Neural crest cell (in vitro differentiated cells): ENCODE results near the gene CXCL8. TPM values are rescaled to one million over a fixed set of nuclear protein-coding genes. Genes with fewer than 3 reads are reported as not detected.

Experiments used
- DNase-seq: peaks from one replicate; pipeline ENCODE4 v3.0.0; 2021; ENCODE audit warnings: low read depth, mixed read lengths, low spot score
- H3K27ac Mint-ChIP-seq: one replicate; pipeline ENCODE4 v1.8.0; 2021; ENCODE audit warnings: mild to moderate bottlenecking, mixed read lengths; ENCODE audit not compliant: unreplicated experiment
- H3K27me3 Mint-ChIP-seq: 2 replicates; pipeline ENCODE4 v1.8.0; 2021; ENCODE audit warnings: low read depth, mild to moderate bottlenecking, mixed read lengths
- H3K36me3 Mint-ChIP-seq: 2 replicates; pipeline ENCODE4 v1.8.0; 2021; ENCODE audit warnings: low read depth, mild to moderate bottlenecking, mixed read lengths
- H3K4me1 Mint-ChIP-seq: 2 replicates; pipeline ENCODE4 v1.8.0; 2021; ENCODE audit warnings: mixed read lengths
- H3K4me3 Mint-ChIP-seq: one replicate; pipeline ENCODE4 v1.8.0; 2021; ENCODE audit warnings: mild to moderate bottlenecking, mixed read lengths
- H3K9me3 Mint-ChIP-seq: 2 replicates; pipeline ENCODE4 v1.8.0; 2021; ENCODE audit warnings: mixed read lengths
- total RNA-seq: library from RNA; stranded (reverse); gene quantifications from 2 replicates; pipeline ENCODE4 v1.2.1, GENCODE V29; 2021
- TF ChIP-seq, protein P1 (sequence below): fragments of 200-600 bp; sonication (generic); conservative IDR thresholded peaks from 2 replicates; pipeline ENCODE4 v1.5.0; 2021; ENCODE audit warnings: antibody characterized with exemption, mild to moderate bottlenecking

CXCL8 gene
- total RNA-seq, 1 donor from 2014 or later, result not detected

DNA sequence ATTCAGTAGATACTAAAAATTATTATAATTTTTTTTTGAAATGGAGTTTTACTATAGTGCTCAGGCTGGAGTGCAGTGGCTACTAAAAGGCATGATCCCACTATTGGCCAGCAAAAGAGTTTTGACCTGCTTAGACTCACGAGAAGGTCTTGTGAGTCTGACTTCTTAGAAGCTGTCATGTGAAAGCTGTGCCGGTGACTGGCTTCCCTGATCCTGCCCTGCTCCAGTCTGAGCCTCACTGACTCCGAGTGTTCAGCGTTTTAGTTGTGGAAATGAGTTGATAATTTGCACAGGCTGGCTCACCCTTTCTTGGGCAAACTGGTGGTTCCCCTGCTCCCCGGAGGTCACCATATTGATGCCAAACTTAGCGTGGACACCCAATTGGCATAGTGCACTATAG, 16.4 kb upstream of the CXCL8 start:
- H3K27me3 Mint-ChIP-seq, result no peaks in the 10 kb centered on the region
- TF ChIP-seq, protein P1, sequence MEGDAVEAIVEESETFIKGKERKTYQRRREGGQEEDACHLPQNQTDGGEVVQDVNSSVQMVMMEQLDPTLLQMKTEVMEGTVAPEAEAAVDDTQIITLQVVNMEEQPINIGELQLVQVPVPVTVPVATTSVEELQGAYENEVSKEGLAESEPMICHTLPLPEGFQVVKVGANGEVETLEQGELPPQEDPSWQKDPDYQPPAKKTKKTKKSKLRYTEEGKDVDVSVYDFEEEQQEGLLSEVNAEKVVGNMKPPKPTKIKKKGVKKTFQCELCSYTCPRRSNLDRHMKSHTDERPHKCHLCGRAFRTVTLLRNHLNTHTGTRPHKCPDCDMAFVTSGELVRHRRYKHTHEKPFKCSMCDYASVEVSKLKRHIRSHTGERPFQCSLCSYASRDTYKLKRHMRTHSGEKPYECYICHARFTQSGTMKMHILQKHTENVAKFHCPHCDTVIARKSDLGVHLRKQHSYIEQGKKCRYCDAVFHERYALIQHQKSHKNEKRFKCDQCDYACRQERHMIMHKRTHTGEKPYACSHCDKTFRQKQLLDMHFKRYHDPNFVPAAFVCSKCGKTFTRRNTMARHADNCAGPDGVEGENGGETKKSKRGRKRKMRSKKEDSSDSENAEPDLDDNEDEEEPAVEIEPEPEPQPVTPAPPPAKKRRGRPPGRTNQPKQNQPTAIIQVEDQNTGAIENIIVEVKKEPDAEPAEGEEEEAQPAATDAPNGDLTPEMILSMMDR, result no peak
- H3K36me3 Mint-ChIP-seq, result no peaks in the 10 kb centered on the region
- no peak overlapping the region for H3K4me3 Mint-ChIP-seq
- no peak overlapping the region for H3K27ac Mint-ChIP-seq
- no peak for DNase-seq
- H3K9me3 Mint-ChIP-seq, result no peaks in the 10 kb centered on the region
- no peaks in the 10 kb centered on the region for H3K4me1 Mint-ChIP-seq

DNA sequence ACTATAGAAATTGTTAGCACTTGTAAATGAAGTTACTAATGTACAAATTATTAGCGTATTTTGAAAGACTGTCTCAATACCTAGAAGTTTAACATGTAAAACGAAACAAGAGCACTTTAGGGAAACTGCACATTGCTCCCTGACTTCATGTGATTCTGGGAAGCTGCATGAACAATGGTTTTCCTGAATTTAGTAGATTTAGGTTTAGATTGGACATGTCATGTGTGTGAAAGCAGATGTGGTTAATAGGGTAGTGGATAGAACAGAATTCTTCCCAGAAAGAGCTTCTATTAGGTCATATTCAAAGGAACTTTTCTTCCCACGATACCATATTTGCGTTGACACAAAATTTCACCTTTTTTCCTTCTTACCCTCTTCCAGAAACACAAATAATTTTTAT, 14.9 kb upstream of the CXCL8 start:
- DNase-seq, result no peak
- H3K9me3 Mint-ChIP-seq, result no peaks in the 10 kb centered on the region
- TF ChIP-seq, protein P1, result no peak
- H3K27ac Mint-ChIP-seq, result no peak overlapping the region
- H3K4me3 Mint-ChIP-seq, result no peak overlapping the region
- no peaks in the 10 kb centered on the region for H3K4me1 Mint-ChIP-seq
- H3K27me3 Mint-ChIP-seq, result no peaks in the 10 kb centered on the region
- no peaks in the 10 kb centered on the region for H3K36me3 Mint-ChIP-seq

DNA sequence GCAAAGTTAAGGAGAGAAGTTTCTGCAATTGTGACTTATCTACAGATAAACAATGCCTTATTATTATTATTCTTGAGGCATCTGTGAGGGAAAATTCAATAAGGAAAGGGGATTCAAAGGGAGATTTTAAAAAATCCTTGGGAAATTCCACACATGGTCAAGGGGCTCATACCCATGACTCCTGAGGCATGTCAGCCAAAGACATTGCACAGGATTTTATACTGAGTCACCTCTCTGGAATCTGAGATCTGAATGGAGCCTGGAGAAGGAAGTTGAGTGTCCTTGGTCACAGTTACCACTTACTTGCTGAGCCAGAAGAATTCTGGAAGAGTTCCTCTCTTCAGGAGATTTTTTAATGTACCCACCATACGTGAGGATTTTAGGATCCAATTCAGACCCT, 14.4 kb upstream of the CXCL8 start:
- Mint-ChIP-seq H3K36me3 (no peaks in the 10 kb centered on the region), H3K4me1 (no peaks in the 10 kb centered on the region), H3K27me3 (no peaks in the 10 kb centered on the region), H3K4me3 (no peak overlapping the region), H3K9me3 (no peaks in the 10 kb centered on the region), H3K27ac (no peak overlapping the region)
- TF ChIP-seq, protein P1, result no peak
- no peak for DNase-seq

DNA sequence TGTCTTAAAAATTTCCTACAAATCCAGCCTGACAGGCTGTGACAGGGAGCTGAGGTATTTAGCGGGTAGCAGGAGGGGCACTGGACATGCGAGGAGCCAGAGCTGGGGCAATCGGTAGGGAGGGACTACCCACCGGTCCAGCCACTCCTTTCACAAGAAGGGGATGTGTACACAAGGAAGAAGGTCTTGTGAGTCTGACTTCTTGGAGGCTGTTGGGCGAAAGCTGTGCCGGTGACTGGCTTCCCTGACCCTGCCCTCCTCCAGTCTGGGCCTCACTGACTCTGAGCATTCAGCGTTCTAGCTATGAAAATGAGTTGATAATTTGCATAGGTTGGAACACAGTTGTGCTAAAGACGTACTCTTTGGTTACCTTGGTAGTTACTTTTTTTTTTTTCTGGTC, 12.7 kb upstream of the CXCL8 start:
- no peak overlapping the region for H3K27ac Mint-ChIP-seq
- H3K36me3 Mint-ChIP-seq, result no peaks in the 10 kb centered on the region
- DNase-seq, result no peak
- no peaks in the 10 kb centered on the region for H3K9me3 Mint-ChIP-seq
- no peaks in the 10 kb centered on the region for H3K4me1 Mint-ChIP-seq
- H3K4me3 Mint-ChIP-seq, result no peak overlapping the region
- TF ChIP-seq, protein P1, result no peak
- no peaks in the 10 kb centered on the region for H3K27me3 Mint-ChIP-seq

DNA sequence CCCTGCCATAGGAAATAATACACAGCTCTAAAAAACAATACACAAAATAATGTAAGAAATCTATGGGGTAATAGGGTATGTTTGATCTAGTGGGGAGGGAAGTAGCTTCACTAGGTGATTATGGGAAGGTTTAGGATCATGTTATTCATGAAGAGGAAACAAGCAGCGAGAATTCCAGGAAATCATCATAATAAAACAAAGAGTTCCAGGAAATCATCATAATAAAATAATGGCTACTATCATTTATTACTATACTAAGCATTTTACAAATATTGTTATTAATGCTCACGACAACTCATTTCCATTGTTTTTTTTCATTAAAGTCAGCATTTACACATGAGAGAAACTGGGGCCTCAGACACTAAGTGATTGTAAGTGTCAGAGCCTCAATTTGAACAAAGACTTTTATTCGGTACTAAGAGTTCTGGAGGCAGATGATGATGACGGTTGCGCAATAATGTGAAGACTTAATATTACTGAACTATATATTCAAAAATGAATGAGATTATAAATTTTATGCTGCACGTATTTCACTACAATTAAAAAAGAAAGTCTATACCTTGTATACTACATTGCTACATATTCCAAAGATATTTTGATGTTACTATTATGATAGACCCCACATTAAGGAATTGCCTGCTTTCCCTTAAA, 12.2 kb upstream of the CXCL8 start:
- TF ChIP-seq, protein P1, result no peak
- Mint-ChIP-seq H3K27ac (no peak overlapping the region), H3K9me3 (no peaks in the 10 kb centered on the region), H3K4me1 (no peaks in the 10 kb centered on the region), H3K27me3 (no peaks in the 10 kb centered on the region), H3K4me3 (no peak overlapping the region), H3K36me3 (no peaks in the 10 kb centered on the region)
- no peak for DNase-seq
